Liver (tissue), 9 donors: ENCODE results near the gene BRD3. TPM values are rescaled to one million over a fixed set of nuclear protein-coding genes. Genes with fewer than 3 reads are reported as not detected.

Source experiments
- DNase-seq: peaks from one replicate; pipeline ENCODE4 v3.0.0-alpha.2; 2017; ENCODE audit warnings: low spot score
- H3K27ac ChIP-seq, 2 donors: one replicate each; pipeline ENCODE4 v1.7.0; 2013; ENCODE audit warnings: inconsistent platforms in 2 of 2, low read length in 2 of 2, control low read depth in 1 of 2, low read depth in 1 of 2, mild to moderate bottlenecking in 1 of 2
- H3K27me3 ChIP-seq, 4 donors: one replicate each; pipeline versions ENCODE4 v1.6.1 to v1.7.0; 2013; ENCODE audit warnings: low read length in 3 of 4, inconsistent platforms in 1 of 4, mild to moderate bottlenecking in 1 of 4, moderate library complexity in 1 of 4; ENCODE audit not compliant: control insufficient read depth in 4 of 4, insufficient read depth in 4 of 4
- H3K36me3 ChIP-seq, 4 donors: one replicate each; pipeline versions ENCODE4 v1.6.1 to v1.7.0; 2013; ENCODE audit warnings: low read length in 3 of 4, mild to moderate bottlenecking in 3 of 4, low read depth in 1 of 4, moderate library complexity in 1 of 4; ENCODE audit not compliant: control insufficient read depth in 4 of 4, insufficient read depth in 3 of 4
- H3K4me1 ChIP-seq, 4 donors: one replicate each; pipeline versions ENCODE4 v1.6.1 to v1.7.0; 2013; ENCODE audit warnings: low read length in 3 of 4, mild to moderate bottlenecking in 3 of 4, moderate library complexity in 1 of 4; ENCODE audit not compliant: control insufficient read depth in 4 of 4, insufficient read depth in 4 of 4
- H3K4me3 ChIP-seq, 3 donors: one replicate each; pipeline versions ENCODE4 v1.6.1 to v1.7.0; 2013; ENCODE audit warnings: low read length in 3 of 3, control low read depth in 1 of 3, low read depth in 1 of 3, mild to moderate bottlenecking in 1 of 3
- H3K9ac ChIP-seq, 2 donors: one replicate each; pipeline ENCODE4 v1.7.0; 2013; ENCODE audit warnings: low read length in 2 of 2, mild to moderate bottlenecking in 2 of 2, moderate library complexity in 2 of 2, control low read depth in 1 of 2, low read depth in 1 of 2
- H3K9me3 ChIP-seq, 4 donors: one replicate each; pipeline versions ENCODE4 v1.6.1 to v1.7.0; 2013; ENCODE audit warnings: low read length in 3 of 4; ENCODE audit not compliant: control insufficient read depth in 4 of 4
- ATF3 ChIP-seq: IDR thresholded peaks from 2 replicates; pipeline ENCODE4 v1.6.1; 2016; ENCODE audit warnings: antibody characterized with exemption
- CTCF ChIP-seq: fragments of 150-350 bp; IDR thresholded peaks from 2 replicates; pipeline ENCODE4 v1.5.1; 2017; ENCODE audit warnings: improper control_type of control experiment, low read depth, low read length; ENCODE audit not compliant: missing input control
- EGR1 ChIP-seq, 2 donors: IDR thresholded peaks; 2 replicates each; pipeline ENCODE4 v1.6.1; 2016 to 2018; ENCODE audit warnings: antibody characterized with exemption in 2 of 2, low read depth in 2 of 2
- FOXA1 ChIP-seq: IDR thresholded peaks from 2 replicates; pipeline ENCODE4 v1.6.1; 2016; ENCODE audit warnings: antibody characterized with exemption
- FOXA2 ChIP-seq: IDR thresholded peaks from 2 replicates; pipeline ENCODE4 v1.6.1; 2016; ENCODE audit warnings: antibody characterized with exemption
- GABPA ChIP-seq, 2 donors: IDR thresholded peaks in 1 of 2; conservative IDR thresholded peaks in 1 of 2; 2 replicates each; pipeline ENCODE4 v1.6.1; 2016; ENCODE audit warnings: antibody characterized with exemption in 2 of 2, mild to moderate bottlenecking in 1 of 2, moderate library complexity in 1 of 2
- HNF4A ChIP-seq, 2 donors: conservative IDR thresholded peaks; 2 replicates each; pipeline ENCODE4 v1.6.1; 2016; ENCODE audit warnings: antibody characterized with exemption in 2 of 2, mild to moderate bottlenecking in 2 of 2
- HNF4G ChIP-seq: IDR thresholded peaks from 2 replicates; pipeline ENCODE4 v1.6.1; 2016; ENCODE audit warnings: antibody characterized with exemption
- JUND ChIP-seq, 2 donors: IDR thresholded peaks; 2 replicates each; pipeline ENCODE4 v1.6.1; 2016; ENCODE audit warnings: antibody characterized with exemption in 2 of 2
- MAX ChIP-seq: IDR thresholded peaks from 2 replicates; pipeline ENCODE4 v1.6.1; 2016; ENCODE audit warnings: antibody characterized with exemption
- NR2F2 ChIP-seq: IDR thresholded peaks from 2 replicates; pipeline ENCODE4 v1.6.1; 2016; ENCODE audit warnings: antibody characterized with exemption
- RAD21 ChIP-seq, 2 donors: IDR thresholded peaks; 2 replicates each; pipeline ENCODE4 v1.6.1; 2016; ENCODE audit warnings: antibody characterized with exemption in 2 of 2, mild to moderate bottlenecking in 2 of 2
- REST ChIP-seq: IDR thresholded peaks from 2 replicates; pipeline ENCODE4 v1.6.1; 2016; ENCODE audit warnings: antibody characterized with exemption, mild to moderate bottlenecking
- RXRA ChIP-seq, 2 donors: IDR thresholded peaks; 2 replicates each; pipeline ENCODE4 v1.6.1; 2017 to 2018; ENCODE audit warnings: antibody characterized with exemption in 2 of 2, mild to moderate bottlenecking in 1 of 2
- SP1 ChIP-seq: IDR thresholded peaks from 2 replicates; pipeline ENCODE4 v1.6.1; 2018; ENCODE audit warnings: antibody characterized with exemption, mild to moderate bottlenecking
- TAF1 ChIP-seq: conservative IDR thresholded peaks from 2 replicates; pipeline ENCODE4 v1.6.1; 2016; ENCODE audit warnings: antibody characterized with exemption, mild to moderate bottlenecking
- YY1 ChIP-seq: IDR thresholded peaks from 2 replicates; pipeline ENCODE4 v1.6.1; 2016; ENCODE audit warnings: antibody characterized with exemption, mild to moderate bottlenecking
- WGBS: extraction: QIAGEN DNeasy Blood & Tissue Kit; methylation state at CpG from one replicate; pipeline ENCODE4 v1.1.7; 2013; 5-methylcytosine and 5-hydroxymethylcytosine counted together
- polyA plus RNA-seq, 2 donors: library from polyadenylated mRNA; stranded (reverse) in 1 of 2; unstranded in 1 of 2; fragments of 200-250 nt in 1 of 2; fragments of >200 nt in 1 of 2; fragmentation: Nextera tagmentation in 1 of 2; extraction: Ambion mirVana in 1 of 2; gene quantifications; one replicate each; pipeline versions ENCODE4 v1.2.1 to v1.2.3, GENCODE V29; 2013 to 2015
- total RNA-seq, 2 donors: library from RNA; depleted of rRNA; stranded (reverse); fragments of >200 nt; gene quantifications; one replicate each; pipeline ENCODE4 v1.2.3, GENCODE V29; 2014
- TF ChIP-seq, protein P1 (sequence below): IDR thresholded peaks from 2 replicates; pipeline ENCODE4 v1.6.1; 2016; ENCODE audit warnings: antibody characterized with exemption
- donor health status: healthy.
- donor health status: healthy.
- donor health status: healthy.
- donor health status: healthy.
- donor health status: healthy.

Gene BRD3
- total and polyA plus RNA-seq, 4 donors: 7.2 to 17.7 (median 12.7) TPM

DNA sequence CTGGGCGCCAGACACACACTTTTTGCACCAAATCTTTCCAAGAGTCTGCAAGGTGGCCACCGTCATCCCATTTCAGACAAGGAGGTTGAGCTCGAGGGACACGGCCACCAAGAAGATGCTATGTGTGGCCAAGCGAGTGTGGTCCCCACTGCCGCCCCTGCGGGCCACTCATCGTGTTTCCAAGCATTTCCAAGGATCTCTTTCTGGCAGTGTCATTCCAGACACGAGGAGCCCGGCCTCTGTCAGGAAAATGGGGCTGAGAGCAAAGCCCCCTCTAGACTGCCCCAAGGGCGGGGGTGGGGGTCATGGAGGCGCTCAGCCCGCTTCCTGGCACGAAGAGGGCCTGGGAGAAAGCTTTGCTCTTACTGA, 86.3 kb downstream of the BRD3 start:
- peaks cover 27 to 55% (median 47%) of the 10 kb centered on the region in 4 donors for H3K4me1 ChIP-seq
- H3K27ac ChIP-seq: no peak overlapping the region
- no peak overlapping the region for H3K9ac ChIP-seq
- WGBS: 95% methylated on average over 14 of the region's 14 CpGs
- H3K4me3 ChIP-seq: no peak overlapping the region
- no peaks in the 10 kb centered on the region for H3K27me3 ChIP-seq
- H3K9me3 ChIP-seq: no peaks in the 10 kb centered on the region
- H3K36me3 ChIP-seq: peaks cover 0 to 3% (median under 1%) of the 10 kb centered on the region in 4 donors
- TF ChIP-seq CTCF (no peak), GABPA (IDR thresholded peaks at IDR 0.05 in 1 of 2, conservative IDR thresholded peaks at IDR 0.05 in 1 of 2) (no peak), FOXA2 (no peak)
- no peak for DNase-seq

DNA sequence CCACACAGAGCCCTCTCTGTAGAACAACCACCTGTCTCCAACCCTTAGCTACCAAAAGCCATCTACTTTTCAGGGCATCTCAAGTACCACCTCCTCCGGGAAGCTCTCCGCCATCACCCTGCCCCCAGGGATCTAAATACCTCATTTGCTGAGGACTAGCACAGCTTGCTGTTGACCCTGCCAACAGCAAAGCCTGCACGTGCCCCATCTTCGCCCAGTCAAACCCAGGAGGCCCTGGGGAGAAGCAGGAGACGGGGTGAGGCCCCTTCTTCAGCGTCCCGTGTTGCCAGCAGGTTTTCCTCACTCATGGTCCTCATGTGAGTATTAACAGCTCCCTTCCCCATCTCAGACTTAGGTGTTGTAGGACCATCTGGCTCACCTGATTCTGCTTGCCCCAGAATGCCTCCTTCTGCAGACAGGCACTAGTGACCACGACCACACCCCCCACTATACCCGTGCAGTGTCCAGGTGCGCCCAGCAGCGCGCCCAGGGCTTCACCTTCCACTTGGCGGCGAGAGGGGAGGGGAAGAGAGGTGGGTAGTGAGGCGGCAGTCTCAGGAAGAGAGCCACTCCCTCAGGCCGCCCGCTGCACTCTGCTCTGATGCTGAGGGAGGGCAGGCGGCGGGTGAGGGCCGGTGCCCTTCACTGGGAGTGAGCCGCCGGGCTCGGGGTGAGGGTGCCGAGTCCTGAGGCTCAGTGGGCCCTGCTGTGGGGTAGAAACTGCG, 86.8 kb downstream of the BRD3 start:
- no peak overlapping the region for H3K4me3 ChIP-seq
- H3K36me3 ChIP-seq: peaks cover 0 to under 1% (median 0%) of the 10 kb centered on the region in 4 donors
- H3K9ac ChIP-seq: no peak overlapping the region
- H3K9me3 ChIP-seq: no peaks in the 10 kb centered on the region
- DNase-seq: no peak
- WGBS: 90% methylated on average over 25 of the region's 25 CpGs
- no peaks in the 10 kb centered on the region for H3K27me3 ChIP-seq
- peaks cover 27 to 55% (median 47%) of the 10 kb centered on the region in 4 donors for H3K4me1 ChIP-seq
- TF ChIP-seq YY1: no peak
- TF ChIP-seq SP1: no peak
- no peak for TF ChIP-seq JUND (IDR thresholded peaks at IDR 0.05)
- no peak for TF ChIP-seq TAF1
- no peak for TF ChIP-seq MAX
- TF ChIP-seq RXRA (IDR thresholded peaks at IDR 0.05): no peak
- no peak for TF ChIP-seq REST
- no peak for TF ChIP-seq FOXA2
- no peak for TF ChIP-seq CTCF
- no peak for TF ChIP-seq HNF4G
- TF ChIP-seq ATF3: no peak
- no peak for TF ChIP-seq FOXA1
- no peak for TF ChIP-seq NR2F2
- no peak for TF ChIP-seq GABPA (IDR thresholded peaks at IDR 0.05 in 1 of 2, conservative IDR thresholded peaks at IDR 0.05 in 1 of 2)
- TF ChIP-seq, protein P1, sequence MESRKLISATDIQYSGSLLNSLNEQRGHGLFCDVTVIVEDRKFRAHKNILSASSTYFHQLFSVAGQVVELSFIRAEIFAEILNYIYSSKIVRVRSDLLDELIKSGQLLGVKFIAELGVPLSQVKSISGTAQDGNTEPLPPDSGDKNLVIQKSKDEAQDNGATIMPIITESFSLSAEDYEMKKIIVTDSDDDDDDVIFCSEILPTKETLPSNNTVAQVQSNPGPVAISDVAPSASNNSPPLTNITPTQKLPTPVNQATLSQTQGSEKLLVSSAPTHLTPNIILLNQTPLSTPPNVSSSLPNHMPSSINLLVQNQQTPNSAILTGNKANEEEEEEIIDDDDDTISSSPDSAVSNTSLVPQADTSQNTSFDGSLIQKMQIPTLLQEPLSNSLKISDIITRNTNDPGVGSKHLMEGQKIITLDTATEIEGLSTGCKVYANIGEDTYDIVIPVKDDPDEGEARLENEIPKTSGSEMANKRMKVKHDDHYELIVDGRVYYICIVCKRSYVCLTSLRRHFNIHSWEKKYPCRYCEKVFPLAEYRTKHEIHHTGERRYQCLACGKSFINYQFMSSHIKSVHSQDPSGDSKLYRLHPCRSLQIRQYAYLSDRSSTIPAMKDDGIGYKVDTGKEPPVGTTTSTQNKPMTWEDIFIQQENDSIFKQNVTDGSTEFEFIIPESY: no peak
- no peak for TF ChIP-seq RAD21 (IDR thresholded peaks at IDR 0.05)
- TF ChIP-seq HNF4A (conservative IDR thresholded peaks at IDR 0.05): no peak
- no peak for TF ChIP-seq EGR1 (IDR thresholded peaks at IDR 0.05; ENCODE audit: low read depth in 2 of 2)
- H3K27ac ChIP-seq: no peak overlapping the region
